Neuronal stem cell (in vitro differentiated cells): Measurements from ENCODE around the gene RAB15.
"Not testable (repeated sequence)": the region's sequence is repeated elsewhere in the genome, so short reads cannot be mapped to it uniquely, and the experiment has no call there.

Experiments used
- DNase-seq: peaks from one replicate; pipeline ENCODE4 v3.0.0-alpha.2; 2013; ENCODE audit warnings: low spot score
- H2AFZ ChIP-seq: one replicate; pipeline ENCODE4 v1.6.1; 2013; ENCODE audit warnings: mild to moderate bottlenecking, low read length, inconsistent platforms
- H2AK5ac ChIP-seq: 2 replicates; pipeline ENCODE4 v1.6.1; 2013; ENCODE audit warnings: low read depth, mild to moderate bottlenecking, inconsistent platforms, low read length, moderate library complexity, mixed read lengths
- H2BK120ac ChIP-seq: 2 replicates; pipeline ENCODE4 v1.6.1; 2013; ENCODE audit warnings: low read depth, mild to moderate bottlenecking, inconsistent platforms, low read length, moderate library complexity, mixed read lengths
- H2BK12ac ChIP-seq: one replicate; pipeline ENCODE4 v1.6.1; 2013; ENCODE audit warnings: low read length, inconsistent platforms
- H2BK15ac ChIP-seq: 2 replicates; pipeline ENCODE4 v1.6.1; 2013; ENCODE audit warnings: mild to moderate bottlenecking, low read length, inconsistent platforms, mixed read lengths
- H2BK5ac ChIP-seq: one replicate; pipeline ENCODE4 v1.6.1; 2013; ENCODE audit warnings: inconsistent platforms, mild to moderate bottlenecking, low read length, moderate library complexity
- H3K14ac ChIP-seq: one replicate; pipeline ENCODE4 v1.6.1; 2013; ENCODE audit warnings: low read length, inconsistent platforms
- H3K18ac ChIP-seq: 2 replicates; pipeline ENCODE4 v1.6.1; 2013; ENCODE audit warnings: low read length, inconsistent platforms
- H3K23ac ChIP-seq: 2 replicates; pipeline ENCODE4 v1.6.1; 2013; ENCODE audit warnings: low read depth, mild to moderate bottlenecking, mixed read lengths, low read length, inconsistent platforms; ENCODE audit not compliant: poor library complexity
- H3K27ac ChIP-seq: replicated peaks from 3 replicates; pipeline ENCODE4 v1.5.1; 2013; ENCODE audit warnings: low read length, inconsistent platforms
- H3K27me3 ChIP-seq, 3 experiments: 2 replicates each; pipeline ENCODE4 v1.6.1; 2013; ENCODE audit warnings: low read length in 3 of 3, mild to moderate bottlenecking in 2 of 3, inconsistent platforms in 1 of 3, low read depth in 1 of 3, mixed read lengths in 1 of 3, moderate library complexity in 1 of 3; ENCODE audit not compliant: control insufficient read depth in 3 of 3, insufficient read depth in 3 of 3
- H3K36me3 ChIP-seq, 2 donors: replicated peaks in 1 of 2; 2 replicates each; pipeline ENCODE4 v1.6.1; 2013; ENCODE audit warnings: low read length in 2 of 2; ENCODE audit not compliant: control insufficient read depth in 2 of 2, insufficient read depth in 2 of 2
- H3K4ac ChIP-seq: 2 replicates; pipeline ENCODE4 v1.6.1; 2013; ENCODE audit warnings: inconsistent platforms, mild to moderate bottlenecking, low read length, moderate library complexity
- H3K4me1 ChIP-seq, 2 donors: 1 replicate in 1 of 2; 2 replicates in 1 of 2; pipeline ENCODE4 v1.6.1; 2013; ENCODE audit warnings: low read length in 2 of 2, low read depth in 1 of 2; ENCODE audit not compliant: control insufficient read depth in 2 of 2, insufficient read depth in 1 of 2
- H3K4me2 ChIP-seq: one replicate; pipeline ENCODE4 v1.6.1; 2013; ENCODE audit warnings: mild to moderate bottlenecking, low read length, inconsistent platforms; ENCODE audit not compliant: insufficient read depth, poor library complexity, severe bottlenecking
- H3K4me3 ChIP-seq, 2 donors: 2 replicates each; pipeline ENCODE4 v1.5.1; 2013; ENCODE audit warnings: low read length in 2 of 2, mild to moderate bottlenecking in 2 of 2, inconsistent platforms in 1 of 2, moderate library complexity in 1 of 2
- H3K79me1 ChIP-seq: one replicate; pipeline ENCODE4 v1.6.1; 2013; ENCODE audit warnings: low read depth, mild to moderate bottlenecking, inconsistent platforms, low read length, moderate library complexity
- H3K9ac ChIP-seq: one replicate; pipeline ENCODE4 v1.6.1; 2013; ENCODE audit warnings: mild to moderate bottlenecking, low read depth, low read length, inconsistent platforms; ENCODE audit not compliant: poor library complexity
- H3K9me3 ChIP-seq, 2 donors: replicated peaks in 1 of 2; 2 replicates each; pipeline versions ENCODE3 to v1.6.1; 2013; ENCODE audit warnings: low read length in 2 of 2, mild to moderate bottlenecking in 2 of 2, inconsistent platforms in 1 of 2, low read depth in 1 of 2, mixed read lengths in 1 of 2, moderate library complexity in 1 of 2; ENCODE audit not compliant: control insufficient read depth in 2 of 2, insufficient read depth in 1 of 2
- H4K8ac ChIP-seq: one replicate; pipeline ENCODE4 v1.6.1; 2013; ENCODE audit warnings: low read depth, mild to moderate bottlenecking, inconsistent platforms, low read length, moderate library complexity
- H4K91ac ChIP-seq: one replicate; pipeline ENCODE4 v1.6.1; 2013; ENCODE audit warnings: low read length, low read depth, mild to moderate bottlenecking, inconsistent platforms; ENCODE audit not compliant: poor library complexity
- WGBS, 2 donors: extraction: QIAGEN DNeasy Blood & Tissue Kit; methylation state at CpG; one replicate each; pipeline ENCODE4 v1.1.7; 2013; ENCODE audit warnings: missing lambda C conversion rate in 2 of 2, mixed read lengths in 1 of 2; ENCODE audit not compliant: insufficient read length in 2 of 2, insufficient replicate concordance in 1 of 2; ENCODE audit errors: extremely low coverage in 2 of 2; 5-methylcytosine and 5-hydroxymethylcytosine counted together

Gene RAB15

GRCh38 chr14:64915797-64916196 lies 56.3 kb downstream of the RAB15 start:
- Histone ChIP-seq H2BK120ac (no peak overlapping the region), H3K14ac (no peak overlapping the region), H3K4ac (no peak overlapping the region), H4K8ac (no peak overlapping the region), H3K4me2 (no peak overlapping the region), H2BK5ac (no peak overlapping the region), H3K23ac (no peak overlapping the region), H2BK12ac (no peak overlapping the region), H2AK5ac (no peak overlapping the region), H3K36me3 (peaks cover 0 to 3% of the 10 kb centered on the region in 2 donors), H3K79me1 (peaks cover 2% of the 10 kb centered on the region), H2AFZ (no peak overlapping the region), H3K9me3 (no peaks in the 10 kb centered on the region), H3K9ac (no peak overlapping the region), H3K18ac (no peak overlapping the region), H2BK15ac (no peak overlapping the region), H3K27me3 (no peaks in the 10 kb centered on the region), H3K4me3 (no peak overlapping the region), H4K91ac (no peak overlapping the region), H3K27ac (no peak overlapping the region), H3K4me1 (peaks cover 0 to 10% of the 10 kb centered on the region in 2 donors)
- no CpG with 5 or more reads among the region's 2 CpGs for WGBS, 2 donors
- no peak for DNase-seq

- Histone ChIP-seq H4K8ac (no peak overlapping the region), H3K79me1 (peaks cover 2% of the 10 kb centered on the region), H3K27ac (no peak overlapping the region), H2BK5ac (no peak overlapping the region), H3K9ac (no peak overlapping the region), H2AFZ (peak overlapping the region; percentile 94), H2BK120ac (no peak overlapping the region), H3K27me3 (no peaks in the 10 kb centered on the region), H3K4me2 (peak overlapping the region; percentile 79), H2BK15ac (no peak overlapping the region), H3K4me3 (peak overlapping the region; percentile 65 to 94), H3K9me3 (no peaks in the 10 kb centered on the region), H3K23ac (no peak overlapping the region), H3K36me3 (peaks cover 0 to 3% of the 10 kb centered on the region in 2 donors), H3K4me1 (peaks cover 0 to 10% of the 10 kb centered on the region in 2 donors), H2BK12ac (no peak overlapping the region), H3K4ac (no peak overlapping the region), H4K91ac (no peak overlapping the region), H3K18ac (no peak overlapping the region), H2AK5ac (no peak overlapping the region), H3K14ac (no peak overlapping the region)
- DNase-seq, result no peak
- WGBS, 2 donors, result no CpG with 5 or more reads among the region's 4 CpGs
Measured at GRCh38 chr14:64915029-64915424, 57.1 kb downstream of the RAB15 start.

- peak within 1 kb of the TSS; percentile 94 for H2AFZ ChIP-seq
- peak within 1 kb of the TSS; percentile 62 for H2BK120ac ChIP-seq
- H3K27me3 ChIP-seq, result peaks cover 0 to 4% (median 0%) of the 10 kb centered on the region in 3 experiments
- H3K79me1 ChIP-seq, result peaks cover 2% of the 10 kb centered on the region
- H3K9ac ChIP-seq, result peak within 1 kb of the TSS; percentile 87
- H3K23ac ChIP-seq, result peak within 1 kb of the TSS; percentile 68
- H2BK15ac ChIP-seq, result peak within 1 kb of the TSS; percentile 35
- DNase-seq, result peak; percentile 96
- peaks cover 0 to 3% of the 10 kb centered on the region in 2 donors for H3K36me3 ChIP-seq
- peak within 1 kb of the TSS; percentile 65 to 94 for H3K4me3 ChIP-seq
- no peak within 1 kb of the TSS for H2AK5ac ChIP-seq
- peak within 1 kb of the TSS; percentile 94 for H3K18ac ChIP-seq
- no peak within 1 kb of the TSS for H2BK5ac ChIP-seq
- peak within 1 kb of the TSS; percentile 45 for H3K27ac ChIP-seq
- H4K91ac ChIP-seq, result no peak within 1 kb of the TSS
- peak within 1 kb of the TSS; percentile 79 for H3K4me2 ChIP-seq
- H3K14ac ChIP-seq, result peak within 1 kb of the TSS; percentile 66
- no peak within 1 kb of the TSS for H2BK12ac ChIP-seq
- H4K8ac ChIP-seq, result no peak within 1 kb of the TSS
- no CpG with 5 or more reads among the region's 49 CpGs for WGBS, 2 donors
- peaks cover 0 to 8% of the 10 kb centered on the region in 2 donors for H3K4me1 ChIP-seq
- H3K9me3 ChIP-seq, result no peaks in the 10 kb centered on the region
- H3K4ac ChIP-seq, result no peak within 1 kb of the TSS
Measured at GRCh38 chr14:64914237-64915028, 57.7 kb downstream of the RAB15 start, which contains the start of gene CHURC1. Gene CHURC1, plus strand, starts transcription at chr14:64914455. Its CDS starts 41 bp downstream, at chr14:64914496.

GRCh38 chr14:64913477-64913876 lies 58.7 kb downstream of the RAB15 start:
- H3K23ac ChIP-seq, H3K4me2 ChIP-seq, H3K14ac ChIP-seq, H2BK15ac ChIP-seq, H3K9ac ChIP-seq, H3K27me3 ChIP-seq, H3K18ac ChIP-seq, H3K36me3 ChIP-seq, H4K8ac ChIP-seq, H3K27ac ChIP-seq, H2BK12ac ChIP-seq, H3K4me1 ChIP-seq, H3K4ac ChIP-seq, H4K91ac ChIP-seq, H3K4me3 ChIP-seq, H2AK5ac ChIP-seq, H3K9me3 ChIP-seq, H3K79me1 ChIP-seq, DNase-seq, H2BK5ac ChIP-seq, H2BK120ac ChIP-seq: not testable (repeated sequence)
- WGBS, 2 donors, result no CpG with 5 or more reads among the region's 5 CpGs
- peak overlapping the region; percentile 94 for H2AFZ ChIP-seq
